GM12878 (cell line): Measurements from ENCODE around the gene MTO1. TPM values are rescaled to one million over a fixed set of nuclear protein-coding genes. Genes with fewer than 3 reads are reported as not detected.

Experiments used
- ATAC-seq: fragments of 200-7000 bp; cut with Tn5 transposase; 3 replicates; pipeline ENCODE4 v1.9.1; 2020; ENCODE audit warnings: mild to moderate bottlenecking, moderate library complexity
- BruUV-seq: library from RNA; stranded (reverse); fragments of 400-500 nt; replicated peaks from 2 replicates; lab custom pipeline; 2021; lab: Mats Ljungman, UMichigan
- CTCF ChIA-PET: fragments of 300-600 bp; sonication (Branson Sonifier 250); formaldehyde crosslinking; extraction: SDS; loops from one replicate; lab custom pipeline; 2021; ENCODE audit warnings: inconsistent platforms; lab: Yijun Ruan, JAX
- POLR2A ChIA-PET: fragments of 350-600 bp; formaldehyde crosslinking; extraction: SDS; loops from one replicate; lab custom pipeline; 2021; ENCODE audit warnings: inconsistent platforms; lab: Charles Lee
- RAD21 ChIA-PET: fragments of 300-600 bp; sonication (Branson Sonifier 250); formaldehyde crosslinking; loops from one replicate; lab custom pipeline; 2023; ENCODE audit warnings: antibody characterized with exemption; ENCODE audit not compliant: unreplicated experiment; lab: Charles Lee
- SMC1A ChIA-PET: fragments of 300-600 bp; sonication (Branson Sonifier 250); formaldehyde crosslinking; loops from one replicate; lab custom pipeline; 2023; ENCODE audit not compliant: unreplicated experiment, uncharacterized antibody; lab: Charles Lee
- DNase-seq: peaks from one replicate; pipeline ENCODE4 v3.0.0-alpha.2; 2011; ENCODE audit warnings: low read depth, low spot score
- FAIRE-seq: peaks from 3 replicates; lab custom pipeline; 2011; peaks lifted over from hg19 to GRCh38; lab: Jason Lieb, UNC
- H2AFZ ChIP-seq: 2 replicates; pipeline ENCODE4 v1.6.0; 2011; ENCODE audit warnings: low read depth, low read length, control low read depth; ENCODE audit not compliant: control insufficient read depth
- H3K27ac ChIP-seq: 2 replicates; pipeline ENCODE4 v1.5.1; 2011; ENCODE audit warnings: control low read depth; ENCODE audit not compliant: control insufficient read depth, insufficient read depth
- H3K27me3 ChIP-seq, 2 experiments: replicated peaks in 1 of 2; 2 replicates each; pipeline versions ENCODE4 v1.6.0 to v1.6.1; 2011; ENCODE audit warnings: low read length in 1 of 2; ENCODE audit not compliant: control insufficient read depth in 2 of 2, insufficient read depth in 2 of 2
- H3K36me3 ChIP-seq, 2 experiments: 2 replicates each; pipeline ENCODE4 v1.5.1; 2011; ENCODE audit warnings: low read length in 1 of 2; ENCODE audit not compliant: control insufficient read depth in 2 of 2, insufficient read depth in 2 of 2
- H3K4me1 ChIP-seq: 2 replicates; pipeline ENCODE4 v1.6.1; 2011; ENCODE audit warnings: mild to moderate bottlenecking, low read length, moderate library complexity, mixed read lengths; ENCODE audit not compliant: control insufficient read depth, insufficient read depth
- H3K4me2 ChIP-seq: 2 replicates; pipeline ENCODE4 v1.6.0; 2011; ENCODE audit warnings: control low read depth; ENCODE audit not compliant: control insufficient read depth, insufficient read depth
- H3K4me3 ChIP-seq: fragments of 200-600 bp; sonication (generic); 2 replicates; pipeline ENCODE4 v1.5.1; 2016
- H3K79me2 ChIP-seq: 2 replicates; pipeline ENCODE4 v1.6.0; 2011; ENCODE audit warnings: low read length; ENCODE audit not compliant: control insufficient read depth, insufficient read depth
- H3K9ac ChIP-seq: 2 replicates; pipeline ENCODE4 v1.8.0; 2011; ENCODE audit warnings: low read length, control low read depth, mixed read lengths; ENCODE audit not compliant: control insufficient read depth, insufficient read depth
- H3K9me3 ChIP-seq: replicated peaks from 3 replicates; pipeline ENCODE4 v1.5.1; 2011; ENCODE audit warnings: mild to moderate bottlenecking, low read length; ENCODE audit not compliant: control insufficient read depth, insufficient read depth
- H4K20me1 ChIP-seq: 2 replicates; pipeline ENCODE4 v1.6.0; 2011; ENCODE audit not compliant: control insufficient read depth, insufficient read depth
- ESRRA ChIP-seq: IDR thresholded peaks from 2 replicates; pipeline ENCODE4 v1.6.1; 2012; ENCODE audit warnings: mild to moderate bottlenecking, low read length, improper control_type of control experiment
- IRF3 ChIP-seq: fragments of 450-650 bp; IDR thresholded peaks from 2 replicates; pipeline ENCODE4 v1.6.1; 2014; ENCODE audit warnings: mild to moderate bottlenecking
- POLR2A ChIP-seq: IDR thresholded peaks from 2 replicates; pipeline ENCODE4 v1.6.1; 2011; ENCODE audit warnings: low read depth, mild to moderate bottlenecking, low read length
- USF1 ChIP-seq: IDR thresholded peaks from 2 replicates; pipeline ENCODE4 v1.6.1; 2011; ENCODE audit warnings: borderline replicate concordance, low read depth, mild to moderate bottlenecking, moderate library complexity, mixed read lengths, low read length; ENCODE audit not compliant: insufficient read depth; ENCODE audit errors: extremely low read length
- ZNF207 ChIP-seq: fragments of 450-650 bp; IDR thresholded peaks from 2 replicates; pipeline ENCODE4 v1.6.1; 2014; ENCODE audit warnings: antibody characterized with exemption, mild to moderate bottlenecking, borderline replicate concordance
- WGBS: methylation state at CpG from one replicate; pipeline ENCODE4 v1.1.6; 2016; ENCODE audit warnings: low lambda C conversion rate; ENCODE audit not compliant: insufficient replicate concordance, insufficient coverage; ENCODE audit errors: missing lambda C conversion rate; 5-methylcytosine and 5-hydroxymethylcytosine counted together
- in situ Hi-C: fragments of 300-500 bp; cut with MboI; formaldehyde crosslinking; loops from 9 replicates; pipeline ENCODE4 v1.14.3; 2018; ENCODE audit warnings: mixed read lengths
- intact Hi-C: fragments of 100-400 bp; cut with micrococcal nuclease; formaldehyde crosslinking; loops from one replicate; pipeline ENCODE4 v1.14.2; 2022; ENCODE audit not compliant: unreplicated experiment
- polyA plus RNA-seq, 11 experiments: library from polyadenylated mRNA; depleted of rRNA in 4 of 11; unstranded in 6 of 11; stranded (reverse) in 5 of 11; fragments of >200 nt; fragmentation: Nextera tagmentation in 4 of 11; fragmentation: Illumina TruSeq in 1 of 11; extraction: Ambion mirVana in 4 of 11; extraction: Trizol in 1 of 11; gene quantifications; 1 replicate in 1 of 11; 2 replicates in 10 of 11; pipeline versions ENCODE4 v1.2.1 to v1.2.3, GENCODE V29; 2011 to 2016; ENCODE audit warnings: inconsistent platforms in 2 of 11, missing spikeins in 2 of 11, low read depth in 1 of 11
- total RNA-seq, 4 experiments: library from RNA; depleted of rRNA in 3 of 4; stranded (reverse); fragments of >200 nt in 3 of 4; fragmentation: Illumina TruSeq in 1 of 4; extraction: Trizol in 1 of 4; gene quantifications; 2 replicates each; pipeline versions ENCODE4 v1.2.1 to v1.2.3, GENCODE V29; 2013 to 2021
- TF ChIP-seq, protein P1 (sequence below): IDR thresholded peaks from 2 replicates; pipeline ENCODE4 v1.6.1; 2012; ENCODE audit warnings: low read length, inconsistent platforms

The MTO1 gene
- total and polyA plus RNA-seq, 10 of the 15 experiments (the other 5 are each of a cell fraction or from before 2014, with no cell fraction given): 24.8 to 53.6 (median 33.1) TPM

DNA sequence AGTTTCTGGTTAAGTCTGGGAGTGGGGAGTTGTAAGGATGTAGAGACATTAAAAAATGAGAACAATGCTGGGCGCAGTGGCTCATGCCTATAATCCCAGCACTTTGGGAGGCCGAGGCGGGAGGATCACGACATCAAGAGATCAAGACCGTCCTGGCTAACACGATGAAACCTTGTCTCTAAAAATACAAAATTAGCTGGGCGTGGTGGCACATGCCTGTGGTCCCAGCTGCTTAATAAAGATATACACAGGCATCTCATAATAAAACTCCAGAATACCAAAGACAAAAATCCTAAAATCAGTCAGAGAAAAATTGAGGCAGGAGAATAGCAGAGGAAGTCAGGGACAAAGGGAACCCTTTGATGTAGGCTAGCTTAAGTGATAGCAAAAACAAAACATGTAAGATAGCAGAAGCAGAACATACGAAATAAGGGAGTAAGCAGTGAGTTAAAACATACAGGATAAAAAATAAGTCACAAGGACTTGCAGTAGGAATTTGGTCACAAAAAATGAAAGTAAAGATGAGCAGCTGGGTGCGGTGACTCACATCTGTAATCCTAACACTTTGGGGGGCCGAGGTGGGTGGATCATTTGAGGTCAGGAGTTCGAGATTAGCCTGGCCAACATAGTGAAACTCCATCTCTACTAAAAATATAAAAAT lies 43.3 kb upstream of the MTO1 start (continued):
- no peak for TF ChIP-seq IRF3

GRCh38 chr6:73421534-73421933 lies 40.0 kb upstream of the MTO1 start:
- Histone ChIP-seq H2AFZ (no peak overlapping the region), H3K36me3 (peaks cover 4 to 23% of the 10 kb centered on the region in 2 experiments), H3K27ac (no peak overlapping the region), H3K9ac (no peak overlapping the region), H4K20me1 (no peaks in the 10 kb centered on the region), H3K9me3 (no peaks in the 10 kb centered on the region; the same call in 2 of the 3 replicates), H3K27me3 (no peaks in the 10 kb centered on the region), H3K4me1 (no peaks in the 10 kb centered on the region), H3K4me3 (no peak overlapping the region), H3K4me2 (no peak overlapping the region), H3K79me2 (no peaks in the 10 kb centered on the region)
- ATAC-seq (no peak), FAIRE-seq (no peak), DNase-seq (no peak)
- TF ChIP-seq ESRRA: no peak
- TF ChIP-seq POLR2A: no peak
- no peak for TF ChIP-seq USF1
- TF ChIP-seq ZNF207: no peak
- TF ChIP-seq, protein P1, sequence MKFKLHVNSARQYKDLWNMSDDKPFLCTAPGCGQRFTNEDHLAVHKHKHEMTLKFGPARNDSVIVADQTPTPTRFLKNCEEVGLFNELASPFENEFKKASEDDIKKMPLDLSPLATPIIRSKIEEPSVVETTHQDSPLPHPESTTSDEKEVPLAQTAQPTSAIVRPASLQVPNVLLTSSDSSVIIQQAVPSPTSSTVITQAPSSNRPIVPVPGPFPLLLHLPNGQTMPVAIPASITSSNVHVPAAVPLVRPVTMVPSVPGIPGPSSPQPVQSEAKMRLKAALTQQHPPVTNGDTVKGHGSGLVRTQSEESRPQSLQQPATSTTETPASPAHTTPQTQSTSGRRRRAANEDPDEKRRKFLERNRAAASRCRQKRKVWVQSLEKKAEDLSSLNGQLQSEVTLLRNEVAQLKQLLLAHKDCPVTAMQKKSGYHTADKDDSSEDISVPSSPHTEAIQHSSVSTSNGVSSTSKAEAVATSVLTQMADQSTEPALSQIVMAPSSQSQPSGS: no peak
- in situ Hi-C loops (no loop called here), intact Hi-C loops (no loop called here)
- ChIA-PET POLR2A (interaction anchor here (0.5 kb wide), 1 partner anchor 101 kb away, joined by 3 read pairs; no protein-coding TSS in a partner anchor), RAD21 (no interaction called here), CTCF (no interaction called here), SMC1A (no interaction called here)
- BruUV-seq: no TSS peak
- WGBS: 98% methylated on average over 2 of the region's 2 CpGs
